DND-41 (cell line): ENCODE results near the gene MEOX2.

Experiments
- ATAC-seq: fragments of 200-7000 bp; cut with Tn5 transposase; 3 replicates; pipeline ENCODE4 v1.9.1; 2021; ENCODE audit warnings: low read depth; ENCODE audit not compliant: insufficient read depth
- DNase-seq: peaks from one replicate; pipeline ENCODE4 v3.0.0-alpha.2; 2020
- H2AFZ ChIP-seq: 2 replicates; pipeline ENCODE4 v1.6.0; 2012; ENCODE audit warnings: low read depth, low read length
- H3K27ac ChIP-seq: 2 replicates; pipeline ENCODE4 v1.5.1; 2012; ENCODE audit warnings: low read length, inconsistent platforms
- H3K27me3 ChIP-seq: fragments of 200-600 bp; sonication (generic); 2 replicates; pipeline ENCODE4 v1.6.0; 2012; ENCODE audit warnings: low read length, mild to moderate bottlenecking, inconsistent platforms; ENCODE audit not compliant: insufficient read depth, poor library complexity
- H3K36me3 ChIP-seq: 2 replicates; pipeline ENCODE4 v1.5.1; 2012; ENCODE audit warnings: low read length, inconsistent platforms; ENCODE audit not compliant: insufficient read depth
- H3K4me1 ChIP-seq: 2 replicates; pipeline ENCODE4 v1.5.1; 2012; ENCODE audit warnings: mild to moderate bottlenecking, low read length; ENCODE audit not compliant: insufficient read depth
- H3K4me2 ChIP-seq: 2 replicates; pipeline ENCODE4 v1.6.0; 2012; ENCODE audit warnings: mild to moderate bottlenecking, moderate library complexity, low read length, inconsistent platforms; ENCODE audit not compliant: insufficient read depth
- H3K4me3 ChIP-seq, 2 experiments: fragments of 200-600 bp in 1 of 2; shearing (Covaris generic) in 1 of 2; 2 replicates each; pipeline ENCODE4 v1.5.1; 2012 to 2016; ENCODE audit warnings: inconsistent platforms in 2 of 2, low read length in 2 of 2, mild to moderate bottlenecking in 2 of 2, low read depth in 1 of 2, moderate library complexity in 1 of 2
- H3K79me2 ChIP-seq: 2 replicates; pipeline ENCODE4 v1.6.0; 2012; ENCODE audit warnings: low read length, inconsistent platforms; ENCODE audit not compliant: insufficient read depth
- H3K9ac ChIP-seq: 2 replicates; pipeline ENCODE4 v1.6.0; 2012; ENCODE audit warnings: low read depth, mild to moderate bottlenecking, inconsistent platforms, low read length, moderate library complexity
- H3K9me3 ChIP-seq: 2 replicates; pipeline ENCODE4 v1.5.1; 2012; ENCODE audit warnings: low read length, moderate library complexity, mild to moderate bottlenecking, inconsistent platforms; ENCODE audit not compliant: insufficient read depth, severe bottlenecking
- H4K20me1 ChIP-seq: 2 replicates; pipeline ENCODE4 v1.6.0; 2012; ENCODE audit warnings: low read length; ENCODE audit not compliant: insufficient read depth
- EZH2 ChIP-seq: IDR thresholded peaks from 3 replicates; pipeline ENCODE4 v1.6.1; 2012; ENCODE audit warnings: borderline replicate concordance, low read depth, mild to moderate bottlenecking, moderate library complexity, low read length, inconsistent platforms; ENCODE audit not compliant: severe bottlenecking
- TF ChIP-seq, protein P1 (sequence below): IDR thresholded peaks from 2 replicates; pipeline ENCODE4 v1.5.1; 2012; ENCODE audit warnings: borderline replicate concordance, low read length, moderate library complexity, mild to moderate bottlenecking; ENCODE audit not compliant: poor library complexity, severe bottlenecking; ENCODE audit errors: extremely low read depth

Gene MEOX2

DNA sequence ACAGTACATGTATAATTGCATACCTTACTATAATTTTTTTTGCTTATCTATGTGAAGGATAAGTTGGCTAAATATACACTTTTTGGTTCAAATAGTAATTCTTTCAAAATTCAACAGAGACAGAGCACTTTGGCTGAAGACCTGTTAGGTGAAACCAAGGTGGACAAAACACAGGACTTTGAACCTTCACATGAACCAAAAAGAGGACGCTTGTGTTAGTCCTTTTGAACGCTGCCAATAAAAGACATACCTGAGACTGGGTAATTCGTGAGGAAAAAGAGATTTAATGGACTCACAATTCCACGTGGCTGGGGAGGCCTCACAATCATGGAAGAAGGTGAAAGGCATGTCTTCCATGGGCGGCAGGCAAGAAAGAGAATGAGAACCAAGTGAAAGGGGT, 120.0 kb downstream of the MEOX2 start:
- Histone ChIP-seq H3K9ac (no peak overlapping the region), H3K36me3 (no peaks in the 10 kb centered on the region), H3K4me1 (no peaks in the 10 kb centered on the region), H4K20me1 (no peaks in the 10 kb centered on the region), H3K4me2 (no peak overlapping the region), H3K4me3 (no peak overlapping the region), H2AFZ (no peak overlapping the region), H3K27ac (no peak overlapping the region), H3K79me2 (no peaks in the 10 kb centered on the region), H3K9me3 (no peaks in the 10 kb centered on the region), H3K27me3 (no peaks in the 10 kb centered on the region)
- ATAC-seq (no peak), DNase-seq (no peak)
- TF ChIP-seq, protein P1, sequence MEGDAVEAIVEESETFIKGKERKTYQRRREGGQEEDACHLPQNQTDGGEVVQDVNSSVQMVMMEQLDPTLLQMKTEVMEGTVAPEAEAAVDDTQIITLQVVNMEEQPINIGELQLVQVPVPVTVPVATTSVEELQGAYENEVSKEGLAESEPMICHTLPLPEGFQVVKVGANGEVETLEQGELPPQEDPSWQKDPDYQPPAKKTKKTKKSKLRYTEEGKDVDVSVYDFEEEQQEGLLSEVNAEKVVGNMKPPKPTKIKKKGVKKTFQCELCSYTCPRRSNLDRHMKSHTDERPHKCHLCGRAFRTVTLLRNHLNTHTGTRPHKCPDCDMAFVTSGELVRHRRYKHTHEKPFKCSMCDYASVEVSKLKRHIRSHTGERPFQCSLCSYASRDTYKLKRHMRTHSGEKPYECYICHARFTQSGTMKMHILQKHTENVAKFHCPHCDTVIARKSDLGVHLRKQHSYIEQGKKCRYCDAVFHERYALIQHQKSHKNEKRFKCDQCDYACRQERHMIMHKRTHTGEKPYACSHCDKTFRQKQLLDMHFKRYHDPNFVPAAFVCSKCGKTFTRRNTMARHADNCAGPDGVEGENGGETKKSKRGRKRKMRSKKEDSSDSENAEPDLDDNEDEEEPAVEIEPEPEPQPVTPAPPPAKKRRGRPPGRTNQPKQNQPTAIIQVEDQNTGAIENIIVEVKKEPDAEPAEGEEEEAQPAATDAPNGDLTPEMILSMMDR = no peak
- no peak for TF ChIP-seq EZH2

DNA sequence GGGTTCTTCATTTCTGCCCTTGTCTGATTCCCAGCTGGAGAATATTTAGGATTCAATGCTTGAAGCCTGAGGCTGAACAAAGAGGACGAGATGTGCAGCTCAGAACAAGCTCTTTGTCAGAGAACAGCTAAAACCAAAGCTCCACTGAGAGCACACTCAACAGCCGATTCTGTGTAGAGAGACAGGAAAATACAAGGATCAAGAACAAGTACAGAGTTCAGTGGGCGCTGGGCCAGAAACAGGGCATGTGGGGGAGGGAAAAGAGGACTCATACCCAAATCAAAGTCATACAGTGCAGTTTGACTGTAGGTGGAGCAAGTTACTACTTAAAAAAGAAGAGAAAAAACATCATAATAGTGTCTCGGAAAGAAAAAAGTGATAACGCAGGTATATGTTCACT, 124.6 kb downstream of the MEOX2 start, which contains the start of gene AGMO:
Gene AGMO, minus strand, starts transcription at position 181 of the 400 bp plus-strand sequence.
- H3K9ac ChIP-seq = no peak within 1 kb of the TSS
- no peak within 1 kb of the TSS for H3K4me2 ChIP-seq
- no peak within 1 kb of the TSS for H3K27ac ChIP-seq
- H3K4me3 ChIP-seq = no peak within 1 kb of the TSS
- H3K79me2 ChIP-seq = no peaks in the 10 kb centered on the region
- H3K27me3 ChIP-seq = no peaks in the 10 kb centered on the region
- no peaks in the 10 kb centered on the region for H3K36me3 ChIP-seq
- no peak for DNase-seq
- no peak within 1 kb of the TSS for H2AFZ ChIP-seq
- H3K4me1 ChIP-seq = no peaks in the 10 kb centered on the region
- no peaks in the 10 kb centered on the region for H3K9me3 ChIP-seq
- H4K20me1 ChIP-seq = no peaks in the 10 kb centered on the region
- TF ChIP-seq EZH2 = no peak
- TF ChIP-seq, protein P1 = no peak
- ATAC-seq = no peak
